GM06990 (cell line): ENCODE results near the gene ALOX5.
A peak's percentile ranks its signal among the peaks of the same experiment; 100 is the strongest.

Experiments used
- DNase-seq: peaks from one replicate; pipeline ENCODE4 v3.0.0-alpha.2; 2011; ENCODE audit not compliant: insufficient read length; ENCODE audit errors: extremely low read depth
- H3K27me3 ChIP-seq: replicated peaks from 2 replicates; pipeline ENCODE4 v1.6.0; 2011; ENCODE audit warnings: low read length; ENCODE audit not compliant: control insufficient read depth, insufficient read depth
- H3K36me3 ChIP-seq: 2 replicates; pipeline ENCODE4 v1.5.1; 2011; ENCODE audit warnings: low read length; ENCODE audit not compliant: control insufficient read depth, insufficient read depth
- H3K4me3 ChIP-seq: replicated peaks from 2 replicates; pipeline ENCODE4 v1.5.1; 2011; ENCODE audit warnings: low read depth, mild to moderate bottlenecking, control low read depth, low read length
- TF ChIP-seq, protein P1 (sequence below): IDR thresholded peaks from 2 replicates; pipeline ENCODE4 v1.5.1; 2011; ENCODE audit warnings: low read length, control low read depth, mild to moderate bottlenecking, inconsistent platforms; ENCODE audit not compliant: insufficient read depth, poor library complexity, severe bottlenecking

The ALOX5 gene

GRCh38 chr10:45421221-45422097 lies 47.4 kb downstream of the ALOX5 start:
- Histone ChIP-seq H3K4me3 (no peak overlapping the region), H3K27me3 (no peaks in the 10 kb centered on the region), H3K36me3 (peaks cover 19% of the 10 kb centered on the region)
- DNase-seq: peak; percentile 46
- TF ChIP-seq, protein P1, sequence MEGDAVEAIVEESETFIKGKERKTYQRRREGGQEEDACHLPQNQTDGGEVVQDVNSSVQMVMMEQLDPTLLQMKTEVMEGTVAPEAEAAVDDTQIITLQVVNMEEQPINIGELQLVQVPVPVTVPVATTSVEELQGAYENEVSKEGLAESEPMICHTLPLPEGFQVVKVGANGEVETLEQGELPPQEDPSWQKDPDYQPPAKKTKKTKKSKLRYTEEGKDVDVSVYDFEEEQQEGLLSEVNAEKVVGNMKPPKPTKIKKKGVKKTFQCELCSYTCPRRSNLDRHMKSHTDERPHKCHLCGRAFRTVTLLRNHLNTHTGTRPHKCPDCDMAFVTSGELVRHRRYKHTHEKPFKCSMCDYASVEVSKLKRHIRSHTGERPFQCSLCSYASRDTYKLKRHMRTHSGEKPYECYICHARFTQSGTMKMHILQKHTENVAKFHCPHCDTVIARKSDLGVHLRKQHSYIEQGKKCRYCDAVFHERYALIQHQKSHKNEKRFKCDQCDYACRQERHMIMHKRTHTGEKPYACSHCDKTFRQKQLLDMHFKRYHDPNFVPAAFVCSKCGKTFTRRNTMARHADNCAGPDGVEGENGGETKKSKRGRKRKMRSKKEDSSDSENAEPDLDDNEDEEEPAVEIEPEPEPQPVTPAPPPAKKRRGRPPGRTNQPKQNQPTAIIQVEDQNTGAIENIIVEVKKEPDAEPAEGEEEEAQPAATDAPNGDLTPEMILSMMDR: no peak

- DNase-seq: no peak
- H3K36me3 ChIP-seq: peaks cover 21% of the 10 kb centered on the region
- H3K4me3 ChIP-seq: no peak overlapping the region
- no peaks in the 10 kb centered on the region for H3K27me3 ChIP-seq
- TF ChIP-seq, protein P1: no peak
These were observed 48.3 kb downstream of the ALOX5 start for GRCh38 chr10:45422207-45422865.

DNA sequence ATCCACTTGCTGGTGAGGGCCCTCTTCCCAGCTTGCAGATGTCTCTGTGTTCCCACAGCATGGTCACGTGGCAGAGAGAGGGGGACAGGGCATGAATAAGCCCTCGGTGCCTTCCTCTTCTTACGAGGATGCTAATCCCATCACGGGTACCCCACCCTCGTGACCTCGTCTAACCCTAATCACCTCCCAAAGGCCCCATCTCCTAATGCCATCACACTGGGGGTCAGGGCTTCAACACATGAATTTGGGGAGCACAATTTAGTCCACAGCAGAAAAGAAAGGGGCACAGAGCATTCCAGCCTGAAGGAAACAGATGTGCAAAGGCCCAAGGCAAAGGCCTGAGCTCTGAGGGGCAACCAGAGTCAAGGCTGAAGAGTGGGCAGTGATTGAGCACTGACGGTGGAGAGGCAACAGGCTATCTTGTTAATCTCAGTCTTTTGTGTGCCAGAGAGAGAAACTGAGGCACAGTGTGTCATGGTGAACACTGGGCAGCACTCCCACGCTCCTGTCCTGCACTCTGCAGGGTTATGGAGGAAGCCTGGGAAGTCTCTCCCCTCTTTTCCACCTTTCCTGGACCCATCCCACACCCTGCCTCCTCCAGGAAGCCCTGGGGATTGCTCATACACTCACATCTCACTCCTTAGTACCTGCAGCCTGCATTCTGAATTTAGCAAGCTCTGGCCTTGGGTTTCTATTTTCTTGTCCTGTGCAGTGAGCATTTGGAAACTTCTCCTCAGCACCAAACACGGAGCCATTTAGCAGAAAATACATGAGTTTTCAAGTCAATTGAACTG lies 49.0 kb downstream of the ALOX5 start:
- DNase-seq: no peak
- TF ChIP-seq, protein P1: no peak
- H3K36me3 ChIP-seq: peaks cover 21% of the 10 kb centered on the region
- H3K4me3 ChIP-seq: no peak overlapping the region
- H3K27me3 ChIP-seq: no peaks in the 10 kb centered on the region

- Histone ChIP-seq H3K27me3 (no peaks in the 10 kb centered on the region), H3K36me3 (peaks cover 27% of the 10 kb centered on the region), H3K4me3 (no peak overlapping the region)
- TF ChIP-seq, protein P1: no peak
- DNase-seq: no peak
These were observed 50.0 kb downstream of the ALOX5 start for GRCh38 chr10:45423976-45424499.

GRCh38 chr10:45424668-45425404 lies 50.8 kb downstream of the ALOX5 start:
- DNase-seq: no peak
- Histone ChIP-seq H3K36me3 (peaks cover 29% of the 10 kb centered on the region), H3K27me3 (no peaks in the 10 kb centered on the region), H3K4me3 (no peak overlapping the region)
- TF ChIP-seq, protein P1: no peak
